CD4-positive, alpha-beta T cell treated with Interferon alpha-2 for 1 hour (primary cell): ENCODE data around the gene PLAAT3.
"Not testable (repeated sequence)": the region's sequence is repeated elsewhere in the genome, so short reads cannot be mapped to it uniquely, and the experiment has no call there.

ENCODE experiments used
- DNase-seq, 2 donors: peaks; one replicate each; pipeline ENCODE4 v3.0.0-alpha.2; 2020 to 2022

PLAAT3 gene

DNA sequence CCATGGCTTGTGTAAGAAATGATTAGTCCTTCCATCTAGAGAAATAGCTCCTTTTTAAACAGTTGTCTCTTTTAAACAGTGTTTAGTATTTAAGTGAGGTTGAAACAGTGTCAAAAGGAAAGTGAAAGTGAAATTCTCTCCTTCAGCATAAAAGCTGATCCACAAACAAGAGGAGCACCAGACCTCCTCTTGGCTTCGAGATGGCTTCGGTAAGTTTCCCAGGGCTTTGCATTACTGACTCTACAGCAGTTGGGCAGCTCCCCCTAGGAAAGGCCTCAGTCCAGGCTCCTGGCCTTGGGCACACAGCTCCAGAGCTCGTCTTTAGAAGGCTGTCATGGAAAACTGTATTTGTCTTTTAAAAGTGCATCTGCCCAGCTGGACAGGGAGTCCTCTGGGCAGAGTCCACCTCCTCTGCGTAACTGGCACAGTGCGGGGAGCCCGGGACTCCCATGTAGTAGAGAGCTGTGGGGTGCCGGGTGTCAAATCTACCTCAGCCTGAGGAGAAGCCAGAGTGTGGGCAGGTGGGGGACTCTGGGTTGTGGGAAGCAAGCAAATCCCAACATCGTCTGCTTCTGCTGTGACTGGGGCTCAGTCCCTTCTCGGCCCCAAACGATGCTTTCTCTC lies 77.5 kb downstream of the PLAAT3 start, which contains the start of gene PLAAT4:
Gene PLAAT4 (plus strand): TSS at position 140 of the 624 bp plus-strand sequence. CDS start 61 bp downstream, at position 201.
- DNase-seq = peak; percentile 30 to 72

DNA sequence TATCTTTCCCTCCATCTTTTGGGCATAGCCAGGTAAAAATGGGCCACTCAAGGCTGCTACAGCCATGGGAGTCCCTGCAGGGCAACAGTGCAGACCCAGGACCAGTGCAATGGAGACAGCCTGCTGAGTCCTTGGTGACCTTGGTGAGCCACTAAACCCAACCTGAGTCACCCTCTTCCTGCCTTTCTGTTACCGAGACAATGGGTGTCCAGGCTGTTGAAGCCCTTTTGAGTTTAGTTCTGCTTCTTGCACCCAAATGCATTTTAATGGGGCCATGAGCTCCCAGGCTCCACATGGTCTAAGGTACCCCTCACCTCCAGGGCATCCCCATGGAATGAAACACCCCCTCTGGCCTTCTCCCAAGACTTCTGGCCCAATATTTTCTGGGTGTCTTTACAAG lies 78.5 kb downstream of the PLAAT3 start:
- peak in 1 of 2 donors; percentile 48 for DNase-seq

DNA sequence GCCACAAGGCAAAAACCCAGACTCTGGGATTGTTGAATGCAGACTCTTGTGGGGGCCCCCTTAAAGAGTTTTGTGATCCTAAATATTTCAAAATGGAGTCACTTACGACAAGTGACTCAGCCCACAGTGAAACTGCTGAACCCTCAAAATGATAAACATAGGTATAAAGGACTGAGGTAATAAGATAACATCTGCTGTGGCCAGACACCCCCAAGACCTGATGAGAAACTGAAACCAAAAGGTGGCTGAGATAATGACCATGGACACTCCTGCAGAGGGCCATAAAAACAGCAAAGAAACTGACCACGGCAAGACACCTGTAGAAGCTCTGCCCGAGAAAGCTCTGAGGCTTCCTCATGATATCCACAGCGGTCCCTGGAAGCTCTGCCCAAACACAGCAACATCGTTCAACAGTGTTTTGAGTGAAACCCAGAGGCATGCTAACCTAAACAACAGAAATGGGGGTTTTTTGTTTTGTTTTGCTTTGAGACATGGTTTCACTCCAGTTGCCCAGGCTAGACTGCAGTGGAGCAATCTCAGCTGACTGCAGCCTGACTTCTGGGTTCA lies 79.3 kb downstream of the PLAAT3 start:
- DNase-seq = peak in 1 of 2 donors; percentile 55

DNA sequence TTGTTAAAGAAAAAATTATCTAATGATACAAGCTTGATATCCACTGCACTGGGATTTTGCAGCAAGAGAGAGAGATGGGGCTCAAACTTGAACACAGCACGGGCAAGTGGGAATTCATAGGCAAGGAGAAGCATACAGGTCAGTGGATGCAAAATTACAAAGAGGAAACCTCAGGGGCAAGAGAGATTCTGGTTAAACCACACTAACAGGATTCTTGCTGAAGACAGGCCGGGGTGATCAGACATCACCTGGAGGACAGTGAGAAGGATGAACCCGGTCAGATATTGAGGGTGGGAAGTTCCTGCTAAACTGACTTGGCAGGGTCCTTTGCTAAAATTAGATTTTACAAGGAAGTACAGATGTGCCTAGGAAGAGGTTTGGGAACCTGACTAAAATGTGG lies 80.2 kb downstream of the PLAAT3 start:
- no peak for DNase-seq

DNA sequence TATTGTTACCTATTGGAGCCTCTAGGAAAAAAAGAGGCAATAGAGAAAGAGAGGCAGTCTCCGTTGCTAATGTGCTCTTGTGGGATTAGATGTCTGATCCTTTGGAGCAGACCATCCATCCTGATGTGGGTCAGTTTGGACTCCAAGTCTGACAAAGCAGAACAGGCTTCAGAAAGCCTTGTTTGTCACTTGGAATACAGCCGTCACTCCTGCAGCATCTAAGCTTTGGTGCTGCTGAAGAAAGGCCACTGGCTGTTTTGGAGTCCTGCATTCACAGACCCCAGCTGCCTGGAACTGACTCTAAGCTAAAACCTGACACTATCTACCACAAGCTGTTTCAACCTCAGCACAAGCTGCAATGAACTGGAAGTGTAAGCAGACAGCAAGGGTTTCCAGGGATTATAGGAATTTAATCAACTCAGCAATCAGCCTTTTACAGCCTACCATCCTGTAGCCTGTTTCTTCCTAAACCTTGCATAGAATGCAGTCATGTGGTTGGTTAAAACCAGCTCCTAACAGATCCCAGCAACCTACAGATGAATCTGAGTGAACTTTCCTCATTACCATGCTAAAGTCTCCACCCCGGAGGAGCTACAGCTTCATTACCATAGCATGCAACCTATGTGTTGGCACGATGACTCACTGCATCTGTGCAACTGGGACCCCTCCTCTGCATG lies 81.3 kb downstream of the PLAAT3 start:
- no peak for DNase-seq

DNA sequence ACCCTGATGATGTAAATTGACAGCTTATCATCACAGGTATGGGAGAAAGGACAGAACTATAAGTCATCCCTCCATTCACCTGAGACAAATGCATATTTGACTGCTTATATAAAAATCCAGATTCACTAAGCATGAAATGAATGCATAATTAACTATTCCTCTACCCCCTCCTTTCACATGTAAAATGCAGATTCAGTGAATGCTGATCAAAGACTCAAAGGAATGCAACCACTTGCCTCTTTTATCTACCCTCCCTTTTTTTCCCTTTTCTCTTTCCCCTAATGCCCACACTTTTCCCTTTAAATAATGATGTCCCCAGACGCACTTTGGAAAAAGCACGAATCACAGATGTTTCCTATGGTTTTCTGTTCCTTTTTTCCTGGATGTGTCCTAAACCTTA lies 82.1 kb downstream of the PLAAT3 start:
- DNase-seq = no peak

DNA sequence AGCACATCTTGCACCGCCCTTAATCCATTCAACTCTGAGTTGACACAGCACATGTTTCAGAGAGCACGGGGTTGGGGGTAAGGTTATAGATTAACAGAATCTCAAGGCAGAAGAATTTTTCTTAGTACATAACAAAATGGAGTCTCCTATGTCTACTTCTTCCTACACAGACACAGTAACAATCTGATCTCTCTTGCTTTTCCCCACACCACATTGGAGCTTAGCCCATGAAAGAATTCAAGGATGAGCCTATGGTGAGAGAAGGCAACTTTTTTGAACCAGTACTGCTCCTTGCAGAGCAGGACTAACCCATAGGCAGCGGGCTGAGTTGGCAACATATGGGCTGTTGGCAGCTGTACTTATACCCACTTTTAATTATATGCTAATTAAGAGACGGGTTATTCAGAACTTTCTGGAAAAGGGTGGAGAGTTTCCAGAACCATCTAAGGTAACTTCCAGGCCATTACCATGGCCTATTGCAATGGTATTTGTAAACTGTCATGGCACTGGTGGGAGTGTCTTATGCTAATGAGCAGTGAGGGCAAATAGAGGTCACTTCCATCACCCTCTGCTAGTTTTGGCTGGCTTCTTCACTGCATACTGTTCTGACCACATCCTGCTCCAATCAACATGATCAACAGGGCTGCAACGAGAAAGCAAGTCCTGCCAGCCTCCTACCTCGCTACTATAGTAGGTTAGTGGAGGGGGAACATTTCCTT lies 83.0 kb downstream of the PLAAT3 start:
- peak; percentile 75 to 88 for DNase-seq

DNA sequence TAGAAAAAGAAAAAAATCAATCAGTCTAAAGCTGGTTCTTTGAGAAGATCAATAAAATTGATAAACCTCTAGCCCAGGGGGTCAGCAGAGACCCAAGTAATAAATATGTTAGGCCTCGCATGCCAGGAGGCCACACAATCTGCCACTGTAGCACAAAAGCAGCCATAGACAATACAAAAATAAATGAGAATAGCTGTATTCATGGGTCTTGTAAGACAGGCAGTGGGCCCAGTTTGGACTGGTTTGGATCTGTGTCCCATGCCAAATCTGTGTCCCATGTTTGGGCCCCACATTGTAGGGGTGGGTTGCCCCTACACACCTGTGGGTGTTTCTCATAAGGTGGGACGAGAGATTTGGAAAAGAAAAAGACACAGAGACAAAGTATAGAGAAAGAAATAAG lies 84.2 kb downstream of the PLAAT3 start:
- DNase-seq = no peak

DNA sequence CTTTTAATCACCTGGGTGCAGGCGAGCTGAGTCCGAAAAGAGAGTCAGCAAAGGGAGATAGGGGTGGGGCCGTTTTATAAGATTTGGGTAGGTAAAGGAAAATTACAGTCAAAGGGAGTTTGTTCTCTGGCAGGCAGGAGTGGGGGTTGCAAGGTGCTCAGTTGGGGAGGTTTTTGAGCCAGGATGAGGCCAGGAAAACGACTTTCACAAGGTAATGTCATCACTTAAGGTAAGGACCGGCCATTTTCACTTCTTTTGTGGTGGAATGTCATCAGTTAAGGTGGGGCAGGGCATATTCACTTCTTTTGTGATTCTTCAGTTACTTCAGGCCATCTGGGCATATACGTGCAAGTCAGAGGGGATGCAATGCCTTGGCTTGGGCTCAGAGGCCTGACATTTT lies 84.9 kb downstream of the PLAAT3 start:
- not testable (repeated sequence) for DNase-seq

DNA sequence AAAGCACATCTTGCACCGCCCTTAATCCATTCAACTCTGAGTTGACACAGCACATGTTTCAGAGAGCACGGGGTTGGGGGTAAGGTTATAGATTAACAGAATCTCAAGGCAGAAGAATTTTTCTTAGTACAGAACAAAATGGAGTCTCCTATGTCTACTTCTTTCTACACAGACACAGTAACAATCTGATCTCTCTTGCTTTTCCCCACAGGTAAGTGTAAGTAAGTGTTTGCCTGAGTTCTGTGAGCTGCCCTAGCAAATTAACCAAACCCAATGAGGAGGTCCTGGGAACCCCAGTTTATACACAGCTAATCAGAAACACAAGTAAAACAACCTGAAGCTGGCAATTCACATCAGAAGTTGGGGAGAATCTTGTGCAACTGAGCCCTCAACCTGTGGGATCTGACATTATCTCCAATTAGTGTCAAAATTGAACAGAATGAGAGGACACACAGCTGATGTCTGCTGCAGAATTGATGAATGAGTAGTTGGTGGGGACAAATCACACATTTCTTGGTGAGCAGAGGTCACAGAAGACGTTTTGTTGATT lies 85.4 kb downstream of the PLAAT3 start:
- not testable (repeated sequence) for DNase-seq

DNA sequence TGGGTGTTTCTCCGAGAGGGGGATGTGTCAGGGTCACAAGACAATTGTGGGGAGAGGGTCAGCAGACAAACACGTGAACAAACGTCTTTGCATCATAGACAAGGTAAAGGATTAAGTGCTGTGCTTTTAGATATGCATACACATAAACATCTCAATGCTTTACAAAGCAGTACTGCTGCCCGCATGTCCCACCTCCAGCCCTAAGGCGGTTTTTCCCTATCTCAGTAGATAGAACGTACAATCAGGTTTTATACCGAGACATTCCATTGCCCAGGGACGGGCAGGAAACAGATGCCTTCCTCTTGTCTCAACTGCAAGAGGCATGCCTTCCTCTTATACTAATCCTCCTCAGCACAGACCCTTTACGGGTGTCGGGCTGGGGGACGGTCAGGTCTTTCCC lies 86.1 kb downstream of the PLAAT3 start:
- DNase-seq = not testable (repeated sequence)

DNA sequence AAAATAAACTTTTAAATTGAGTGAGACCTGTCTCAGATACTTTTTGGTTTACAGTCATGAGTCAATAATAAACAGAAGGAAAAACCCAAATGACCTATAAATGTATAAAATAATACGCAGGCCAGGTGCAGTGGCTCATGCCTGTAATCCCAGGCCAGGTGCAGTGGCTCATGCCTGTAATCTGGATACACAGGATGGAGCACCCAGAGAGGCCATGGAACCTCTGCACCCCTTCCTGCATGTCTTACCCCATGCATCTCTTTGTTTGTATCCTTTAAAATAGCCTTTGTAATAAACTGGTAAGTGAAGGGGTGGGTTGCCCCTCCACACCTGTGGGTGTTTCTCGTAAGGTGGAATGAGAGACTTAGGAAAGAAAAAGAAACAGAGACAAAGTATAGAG lies 86.6 kb downstream of the PLAAT3 start:
- no peak for DNase-seq
